HG02981 (cell line): ENCODE measurements around the gene SLC52A1.
A peak's percentile ranks its signal among the peaks of the same experiment; 100 is the strongest.
"Not testable (repeated sequence)": the region's sequence is repeated elsewhere in the genome, so short reads cannot be mapped to it uniquely, and the experiment has no call there.

Experiments
- ATAC-seq: cut with Tn5 transposase; IDR thresholded peaks from one replicate; pipeline ENCODE4 v1.9.1; 2021; ENCODE audit warnings: mild to moderate bottlenecking, moderate library complexity; ENCODE audit not compliant: unreplicated experiment

Gene SLC52A1

GRCh38 chr17:5035315-5035714, at the start of gene SLC52A1:
Gene SLC52A1, minus strand, starts transcription at chr17:5035426. Its CDS starts 820 bp downstream, at chr17:5034606.
- no peak for ATAC-seq

GRCh38 chr17:5080591-5080990, 45.4 kb upstream of the SLC52A1 start:
- no peak for ATAC-seq

- ATAC-seq = peak; percentile 80
Measured at GRCh38 chr17:5078106-5079028, 43.1 kb upstream of the SLC52A1 start, which contains the start of gene ZFP3. Gene ZFP3, plus strand, starts transcription at chr17:5078467. Its CDS starts 13,038 bp downstream, at chr17:5091505.

- ATAC-seq = no peak
Measured at GRCh38 chr17:5077781-5078105, 42.5 kb upstream of the SLC52A1 start.

GRCh38 chr17:5077275-5077674, 42.0 kb upstream of the SLC52A1 start:
- ATAC-seq = not testable (repeated sequence)

GRCh38 chr17:5075472-5075871, 40.2 kb upstream of the SLC52A1 start:
- not testable (repeated sequence) for ATAC-seq

- no peak for ATAC-seq
Measured at GRCh38 chr17:5069724-5070123, 34.5 kb upstream of the SLC52A1 start.

- no peak for ATAC-seq
Measured at GRCh38 chr17:5068236-5068635, 33.0 kb upstream of the SLC52A1 start.

- ATAC-seq = no peak
Measured at GRCh38 chr17:5065227-5065744, 30.1 kb upstream of the SLC52A1 start.

- no peak for ATAC-seq
Measured at GRCh38 chr17:5055543-5055942, 20.3 kb upstream of the SLC52A1 start.

GRCh38 chr17:5050278-5050677, 15.1 kb upstream of the SLC52A1 start:
- no peak for ATAC-seq

GRCh38 chr17:5049314-5049841, 14.2 kb upstream of the SLC52A1 start:
- ATAC-seq = no peak

GRCh38 chr17:5047446-5047845, 12.2 kb upstream of the SLC52A1 start:
- ATAC-seq = no peak

- no peak for ATAC-seq
Measured at GRCh38 chr17:5045496-5045895, 10.3 kb upstream of the SLC52A1 start.

GRCh38 chr17:5044630-5045029, 9.4 kb upstream of the SLC52A1 start:
- ATAC-seq = no peak

GRCh38 chr17:5043524-5043923, 8.3 kb upstream of the SLC52A1 start:
- ATAC-seq = no peak

GRCh38 chr17:5042157-5043022, 7.2 kb upstream of the SLC52A1 start:
- ATAC-seq = no peak

GRCh38 chr17:5034651-5035050, 575 bp downstream of the SLC52A1 start:
- no peak for ATAC-seq

GRCh38 chr17:5034063-5034462, 1.2 kb downstream of the SLC52A1 start:
- ATAC-seq = no peak

GRCh38 chr17:5033352-5034015, 1.7 kb downstream of the SLC52A1 start:
- ATAC-seq = no peak

GRCh38 chr17:5032865-5033264, 2.4 kb downstream of the SLC52A1 start:
- no peak for ATAC-seq
